Thyroid gland (tissue), 4 donors: ENCODE results near the gene TOX3.

Source experiments
- CTCF ChIP-seq, 6 experiments: fragments of 200-600 bp in 3 of 6; fragments of 450-650 bp in 3 of 6; sonication (generic) in 3 of 6; IDR thresholded peaks; one replicate each; pipeline ENCODE4 v1.5.1; 2016 to 2019; ENCODE audit warnings: antibody characterized with exemption in 6 of 6, mild to moderate bottlenecking in 2 of 6, inconsistent platforms in 1 of 6, moderate library complexity in 1 of 6
- POLR2A ChIP-seq, 2 donors: fragments of 450-650 bp; IDR thresholded peaks; one replicate each; pipeline ENCODE4 v1.6.1; 2017; ENCODE audit warnings: antibody characterized with exemption in 2 of 2, mild to moderate bottlenecking in 2 of 2, moderate library complexity in 1 of 2

GRCh38 chr16:52573365-52574299, 26.7 kb upstream of the TOX3 start:
- no peak for TF ChIP-seq CTCF (IDR thresholded peaks at IDR 0.05)
- TF ChIP-seq POLR2A (IDR thresholded peaks at IDR 0.05) = no peak
